GM21367 (cell line): ENCODE measurements around the gene CAMK1G.

Experiments used
- ATAC-seq: cut with Tn5 transposase; IDR thresholded peaks from one replicate; pipeline ENCODE4 v1.9.1; 2021; ENCODE audit not compliant: unreplicated experiment

The CAMK1G gene

GRCh38 chr1:209618291-209618690 is 34.8 kb downstream of the CAMK1G start:
- ATAC-seq, result no peak

GRCh38 chr1:209618756-209619420 is 35.4 kb downstream of the CAMK1G start:
- ATAC-seq, result no peak

- ATAC-seq, result no peak
Measured at GRCh38 chr1:209619696-209620486, 36.4 kb downstream of the CAMK1G start.

GRCh38 chr1:209620487-209620884 is 37.0 kb downstream of the CAMK1G start:
- no peak for ATAC-seq

- ATAC-seq, result no peak
Measured at GRCh38 chr1:209621286-209621685, 37.8 kb downstream of the CAMK1G start.

GRCh38 chr1:209621741-209622655 is 38.5 kb downstream of the CAMK1G start:
- no peak for ATAC-seq

GRCh38 chr1:209622841-209623829 is 39.6 kb downstream of the CAMK1G start:
- ATAC-seq, result no peak

GRCh38 chr1:209624558-209625549 is 41.3 kb downstream of the CAMK1G start:
- ATAC-seq, result no peak

- no peak for ATAC-seq
Measured at GRCh38 chr1:209625791-209626285, 42.3 kb downstream of the CAMK1G start.

GRCh38 chr1:209626346-209627026 is 43.0 kb downstream of the CAMK1G start:
- no peak for ATAC-seq

- no peak for ATAC-seq
Measured at GRCh38 chr1:209627027-209627731, 43.7 kb downstream of the CAMK1G start.

GRCh38 chr1:209627732-209628196 is 44.2 kb downstream of the CAMK1G start:
- ATAC-seq, result peak; percentile 75

GRCh38 chr1:209628618-209629299 is 45.2 kb downstream of the CAMK1G start:
- ATAC-seq, result no peak

- ATAC-seq, result no peak
Measured at GRCh38 chr1:209629621-209630382, 46.3 kb downstream of the CAMK1G start.

- ATAC-seq, result no peak
Measured at GRCh38 chr1:209630383-209631225, 47.1 kb downstream of the CAMK1G start.
